HG03064 (cell line): ENCODE results near the gene IGLL1.

Source experiments
- ATAC-seq: cut with Tn5 transposase; IDR thresholded peaks from one replicate; pipeline ENCODE4 v1.9.1; 2021; ENCODE audit warnings: low read depth; ENCODE audit not compliant: unreplicated experiment

The IGLL1 gene

DNA sequence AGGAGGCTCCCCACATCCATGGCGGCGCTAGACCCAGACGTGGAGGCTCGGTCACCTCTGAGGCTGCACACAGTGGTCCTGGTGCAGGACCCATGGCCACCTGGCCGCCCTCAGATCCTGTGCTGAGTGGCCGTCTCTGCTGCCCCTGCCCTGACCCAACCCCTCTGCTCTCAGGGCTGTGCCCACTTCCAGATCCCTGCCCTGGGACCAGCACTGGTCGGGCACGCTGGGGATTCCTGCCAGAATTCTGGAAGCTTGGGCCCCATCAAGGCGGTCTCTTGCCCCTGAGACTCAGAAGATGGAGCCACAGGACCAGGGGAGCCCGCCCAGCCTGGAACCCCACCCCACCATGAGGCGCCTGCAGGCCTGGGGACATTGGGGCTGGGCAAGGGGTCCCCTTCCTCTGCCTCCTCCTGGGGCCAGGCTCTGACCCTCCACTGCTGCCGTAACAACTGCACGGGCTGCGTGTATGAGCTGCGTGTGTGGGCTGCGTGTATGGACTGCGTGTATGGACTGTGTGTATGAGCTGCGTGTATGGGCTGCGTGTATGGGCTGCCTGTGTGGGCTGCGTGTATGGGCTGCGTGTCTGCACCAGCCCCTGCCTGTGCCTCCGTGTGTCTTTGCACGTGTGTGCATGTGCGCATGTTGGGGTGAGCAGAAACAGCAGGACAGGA is 48.7 kb downstream of the IGLL1 start:
- ATAC-seq: no peak

GRCh38 chr22:23530766-23531282 is 49.3 kb downstream of the IGLL1 start:
- no peak for ATAC-seq

- no peak for ATAC-seq
These were observed 50.0 kb downstream of the IGLL1 start for GRCh38 chr22:23530106-23530505.

- no peak for ATAC-seq
These were observed 50.7 kb downstream of the IGLL1 start for GRCh38 chr22:23529166-23530103.

DNA sequence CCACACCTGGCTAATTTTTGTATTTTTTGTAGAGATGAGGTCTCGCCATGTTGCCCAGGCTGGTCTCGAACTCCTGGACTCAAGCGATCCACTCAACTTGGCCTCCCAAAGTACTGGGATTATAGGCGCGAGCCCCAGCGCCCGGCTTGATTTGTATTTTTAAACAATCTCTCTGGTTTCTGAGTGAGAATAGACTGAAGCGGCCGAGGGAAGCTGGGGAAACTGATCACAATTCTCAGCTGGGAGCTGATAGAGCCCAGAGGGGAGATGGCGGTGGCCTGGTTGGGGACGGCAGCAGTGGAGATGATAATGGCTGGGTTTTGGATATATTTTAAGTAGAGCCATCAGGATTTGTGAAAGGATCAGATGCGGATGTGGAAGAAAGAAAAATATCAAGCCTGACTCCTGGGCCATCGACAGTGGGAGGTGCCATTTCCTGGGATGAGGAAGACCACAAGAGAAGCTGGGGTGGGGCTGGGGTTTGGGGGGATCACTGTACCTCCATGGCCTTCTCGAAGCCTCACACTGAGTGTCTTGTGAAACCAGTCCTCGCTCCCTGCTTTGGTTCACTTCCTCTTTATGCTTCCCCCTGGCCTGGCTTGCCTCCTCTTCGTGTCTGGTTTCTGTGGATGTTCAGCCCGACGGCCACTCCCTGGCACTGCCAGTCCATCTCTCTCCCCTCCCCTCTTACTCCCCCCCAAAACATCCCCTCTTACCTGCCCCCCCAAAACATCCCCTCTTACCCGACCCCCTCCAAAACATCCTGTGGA is 51.9 kb downstream of the IGLL1 start:
- no peak for ATAC-seq

DNA sequence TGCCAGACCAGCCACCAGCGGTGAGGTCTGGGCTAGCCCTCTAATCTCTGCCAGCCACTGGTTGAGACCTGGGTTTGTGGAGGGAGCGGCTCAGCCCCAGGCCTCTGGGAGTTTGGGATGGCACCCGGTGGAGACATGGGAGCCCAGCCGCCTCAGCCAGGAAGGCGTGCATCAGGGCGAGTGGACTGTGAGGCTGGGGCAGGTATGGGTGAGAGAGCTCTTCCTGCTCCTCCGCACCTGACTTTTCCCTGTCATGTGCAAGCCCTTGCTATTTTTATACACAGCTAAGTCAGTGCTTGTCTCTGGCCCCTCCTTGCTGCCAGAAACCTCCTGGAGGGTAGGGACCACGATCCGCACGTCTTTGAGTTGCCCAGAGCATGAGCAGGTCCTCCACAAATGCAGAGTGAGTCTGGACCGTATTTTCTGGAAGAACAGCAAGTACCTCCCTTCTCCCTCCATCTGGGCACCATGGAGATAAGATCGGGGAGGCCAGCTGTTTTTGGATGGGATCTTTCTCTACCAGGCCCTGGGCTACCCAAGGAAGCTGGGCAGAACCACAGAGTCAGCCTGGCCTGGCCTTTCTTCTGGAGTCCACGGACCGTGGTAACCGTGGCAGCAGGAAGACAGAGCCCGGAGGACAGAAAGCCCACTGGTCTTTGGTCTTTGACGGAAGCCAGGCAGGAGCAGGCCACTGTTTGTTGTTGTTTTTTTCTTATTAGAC is 53.3 kb downstream of the IGLL1 start:
- no peak for ATAC-seq

GRCh38 chr22:23525510-23525909 is 54.6 kb downstream of the IGLL1 start:
- ATAC-seq: no peak

- no peak for ATAC-seq
These were observed 55.9 kb downstream of the IGLL1 start for GRCh38 chr22:23524226-23524625.

DNA sequence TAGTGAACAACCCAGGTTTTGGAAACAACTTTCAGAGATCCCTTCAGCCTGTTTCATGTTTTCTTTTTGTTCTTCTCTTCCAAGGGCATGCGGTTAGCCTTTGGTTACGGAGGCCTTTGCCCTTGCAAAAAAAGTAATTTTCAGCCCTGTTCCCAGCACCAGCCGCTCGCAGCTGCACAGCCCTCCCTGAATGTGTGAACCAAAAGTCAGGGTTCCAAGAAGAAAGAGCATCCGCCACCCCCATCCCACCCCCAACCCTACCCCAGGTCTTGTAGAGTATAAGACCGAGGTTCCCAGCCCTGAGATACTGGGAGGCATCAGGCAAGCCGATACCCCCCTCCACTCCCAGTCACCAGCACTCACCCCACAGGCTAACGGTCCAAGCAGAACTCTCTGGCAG is 56.4 kb downstream of the IGLL1 start:
- ATAC-seq: no peak
